Measurements from ENCODE around the gene NEURL3.

DNA sequence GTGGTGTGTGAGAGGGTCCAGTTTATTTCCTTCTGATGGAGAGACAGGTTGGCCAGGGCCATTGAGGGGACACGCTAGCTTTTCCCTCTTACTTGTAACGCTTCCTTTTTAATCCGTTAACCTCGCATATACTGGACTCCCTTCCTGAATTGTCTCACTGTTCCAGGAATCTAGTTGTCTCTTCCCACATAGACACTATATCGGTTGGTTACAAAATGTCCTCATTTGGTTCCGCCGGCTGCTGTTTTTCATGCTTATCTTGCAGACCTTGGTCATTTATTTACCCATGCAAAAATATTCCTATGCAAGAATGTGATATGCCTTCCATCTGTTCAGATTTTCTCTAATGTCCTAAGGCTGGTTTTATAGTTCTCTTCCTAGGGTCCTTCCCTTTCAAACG is 35.0 kb downstream of the NEURL3 start:
- TF ChIP-seq POLR2A (IDR thresholded peaks at IDR 0.05) = no peak
- TF ChIP-seq, protein P1, sequence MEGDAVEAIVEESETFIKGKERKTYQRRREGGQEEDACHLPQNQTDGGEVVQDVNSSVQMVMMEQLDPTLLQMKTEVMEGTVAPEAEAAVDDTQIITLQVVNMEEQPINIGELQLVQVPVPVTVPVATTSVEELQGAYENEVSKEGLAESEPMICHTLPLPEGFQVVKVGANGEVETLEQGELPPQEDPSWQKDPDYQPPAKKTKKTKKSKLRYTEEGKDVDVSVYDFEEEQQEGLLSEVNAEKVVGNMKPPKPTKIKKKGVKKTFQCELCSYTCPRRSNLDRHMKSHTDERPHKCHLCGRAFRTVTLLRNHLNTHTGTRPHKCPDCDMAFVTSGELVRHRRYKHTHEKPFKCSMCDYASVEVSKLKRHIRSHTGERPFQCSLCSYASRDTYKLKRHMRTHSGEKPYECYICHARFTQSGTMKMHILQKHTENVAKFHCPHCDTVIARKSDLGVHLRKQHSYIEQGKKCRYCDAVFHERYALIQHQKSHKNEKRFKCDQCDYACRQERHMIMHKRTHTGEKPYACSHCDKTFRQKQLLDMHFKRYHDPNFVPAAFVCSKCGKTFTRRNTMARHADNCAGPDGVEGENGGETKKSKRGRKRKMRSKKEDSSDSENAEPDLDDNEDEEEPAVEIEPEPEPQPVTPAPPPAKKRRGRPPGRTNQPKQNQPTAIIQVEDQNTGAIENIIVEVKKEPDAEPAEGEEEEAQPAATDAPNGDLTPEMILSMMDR (IDR thresholded peaks at IDR 0.05) = no peak
